Measurements from ENCODE around the gene CRACR2A.

Gene CRACR2A

GRCh38 chr12:3712209-3712992 is 40.5 kb downstream of the CRACR2A start:
- no peak overlapping the region for H3K27ac ChIP-seq (ENCODE audit: low read length)
- H3K27me3 ChIP-seq (ENCODE audit: control insufficient read depth, insufficient read depth, low read length), result no peaks in the 10 kb centered on the region
- peaks cover 2% of the 10 kb centered on the region; the same call in 1 of the 2 replicates for H3K4me1 ChIP-seq (ENCODE audit: control insufficient read depth, insufficient read depth, low read length)
- H3K36me3 ChIP-seq (ENCODE audit: control insufficient read depth, insufficient read depth, low read length), result no peaks in the 10 kb centered on the region
- no CpG with 5 or more reads among the region's 3 CpGs for WGBS (ENCODE audit: insufficient coverage, insufficient read length)
- H3K9me3 ChIP-seq (ENCODE audit: control insufficient read depth, insufficient read depth, low read length), result no peaks in the 10 kb centered on the region
- no peak overlapping the region for H3K4me3 ChIP-seq (ENCODE audit: low read length)
- DNase-seq (ENCODE audit: low read depth, low spot score), result no peak

GRCh38 chr12:3705354-3705675 is 47.6 kb downstream of the CRACR2A start:
- Histone ChIP-seq H3K27me3 (ENCODE audit: control insufficient read depth, insufficient read depth, low read length) (no peaks in the 10 kb centered on the region), H3K27ac (ENCODE audit: low read length) (no peak overlapping the region), H3K9me3 (ENCODE audit: control insufficient read depth, insufficient read depth, low read length) (no peaks in the 10 kb centered on the region), H3K36me3 (ENCODE audit: control insufficient read depth, insufficient read depth, low read length) (no peaks in the 10 kb centered on the region), H3K4me1 (ENCODE audit: control insufficient read depth, insufficient read depth, low read length) (no peaks in the 10 kb centered on the region), H3K4me3 (ENCODE audit: low read length) (no peak overlapping the region)
- no peak for DNase-seq (ENCODE audit: low read depth, low spot score)
- no CpG with 5 or more reads among the region's 4 CpGs for WGBS (ENCODE audit: insufficient coverage, insufficient read length)

GRCh38 chr12:3704512-3705353 is 48.2 kb downstream of the CRACR2A start:
- no peak for DNase-seq (ENCODE audit: low read depth, low spot score)
- H3K27me3 ChIP-seq (ENCODE audit: control insufficient read depth, insufficient read depth, low read length), result no peaks in the 10 kb centered on the region
- H3K9me3 ChIP-seq (ENCODE audit: control insufficient read depth, insufficient read depth, low read length), result no peaks in the 10 kb centered on the region
- no peaks in the 10 kb centered on the region for H3K36me3 ChIP-seq (ENCODE audit: control insufficient read depth, insufficient read depth, low read length)
- no peaks in the 10 kb centered on the region for H3K4me1 ChIP-seq (ENCODE audit: control insufficient read depth, insufficient read depth, low read length)
- H3K4me3 ChIP-seq (ENCODE audit: low read length), result no peak overlapping the region
- no peak overlapping the region for H3K27ac ChIP-seq (ENCODE audit: low read length)
- no CpG with 5 or more reads among the region's 4 CpGs for WGBS (ENCODE audit: insufficient coverage, insufficient read length)

- no peaks in the 10 kb centered on the region for H3K4me1 ChIP-seq (ENCODE audit: control insufficient read depth, insufficient read depth, low read length)
- H3K36me3 ChIP-seq (ENCODE audit: control insufficient read depth, insufficient read depth, low read length), result no peaks in the 10 kb centered on the region
- DNase-seq (ENCODE audit: low read depth, low spot score), result no peak
- no peaks in the 10 kb centered on the region for H3K27me3 ChIP-seq (ENCODE audit: control insufficient read depth, insufficient read depth, low read length)
- no CpG with 5 or more reads among the region's 1 CpG for WGBS (ENCODE audit: insufficient coverage, insufficient read length)
- H3K9me3 ChIP-seq (ENCODE audit: control insufficient read depth, insufficient read depth, low read length), result no peaks in the 10 kb centered on the region
- H3K4me3 ChIP-seq (ENCODE audit: low read length), result no peak overlapping the region
- H3K27ac ChIP-seq (ENCODE audit: low read length), result no peak overlapping the region
Observed at GRCh38 chr12:3700861-3701260, 52.0 kb downstream of the CRACR2A start.

GRCh38 chr12:3698218-3698974 is 54.5 kb downstream of the CRACR2A start:
- Histone ChIP-seq H3K27ac (ENCODE audit: low read length) (no peak overlapping the region), H3K9me3 (ENCODE audit: control insufficient read depth, insufficient read depth, low read length) (no peaks in the 10 kb centered on the region), H3K4me1 (ENCODE audit: control insufficient read depth, insufficient read depth, low read length) (no peaks in the 10 kb centered on the region), H3K36me3 (ENCODE audit: control insufficient read depth, insufficient read depth, low read length) (no peaks in the 10 kb centered on the region), H3K4me3 (ENCODE audit: low read length) (no peak overlapping the region), H3K27me3 (ENCODE audit: control insufficient read depth, insufficient read depth, low read length) (no peaks in the 10 kb centered on the region)
- WGBS (ENCODE audit: insufficient coverage, insufficient read length), result no CpG with 5 or more reads among the region's 7 CpGs
- no peak for DNase-seq (ENCODE audit: low read depth, low spot score)

- Histone ChIP-seq H3K9me3 (ENCODE audit: control insufficient read depth, insufficient read depth, low read length) (no peaks in the 10 kb centered on the region), H3K36me3 (ENCODE audit: control insufficient read depth, insufficient read depth, low read length) (no peaks in the 10 kb centered on the region), H3K27me3 (ENCODE audit: control insufficient read depth, insufficient read depth, low read length) (no peaks in the 10 kb centered on the region; the same call in 1 of the 2 replicates), H3K4me1 (ENCODE audit: control insufficient read depth, insufficient read depth, low read length) (no peaks in the 10 kb centered on the region), H3K27ac (ENCODE audit: low read length) (no peak overlapping the region), H3K4me3 (ENCODE audit: low read length) (no peak overlapping the region)
- DNase-seq (ENCODE audit: low read depth, low spot score), result no peak
- WGBS (ENCODE audit: insufficient coverage, insufficient read length), result no CpG with 5 or more reads among the region's 5 CpGs
Observed at GRCh38 chr12:3697311-3697870, 55.5 kb downstream of the CRACR2A start.

- Histone ChIP-seq H3K9me3 (ENCODE audit: control insufficient read depth, insufficient read depth, low read length) (no peaks in the 10 kb centered on the region), H3K27ac (ENCODE audit: low read length) (no peak overlapping the region), H3K4me3 (ENCODE audit: low read length) (no peak overlapping the region), H3K27me3 (ENCODE audit: control insufficient read depth, insufficient read depth, low read length) (no peaks in the 10 kb centered on the region; the same call in 1 of the 2 replicates), H3K36me3 (ENCODE audit: control insufficient read depth, insufficient read depth, low read length) (no peaks in the 10 kb centered on the region), H3K4me1 (ENCODE audit: control insufficient read depth, insufficient read depth, low read length) (no peaks in the 10 kb centered on the region)
- no CpG with 5 or more reads among the region's 4 CpGs for WGBS (ENCODE audit: insufficient coverage, insufficient read length)
- no peak for DNase-seq (ENCODE audit: low read depth, low spot score)
Observed at GRCh38 chr12:3694673-3695072, 58.2 kb downstream of the CRACR2A start.

GRCh38 chr12:3692616-3693365 is 60.1 kb downstream of the CRACR2A start:
- Histone ChIP-seq H3K36me3 (ENCODE audit: control insufficient read depth, insufficient read depth, low read length) (no peaks in the 10 kb centered on the region), H3K27me3 (ENCODE audit: control insufficient read depth, insufficient read depth, low read length) (no peaks in the 10 kb centered on the region; the same call in 1 of the 2 replicates), H3K9me3 (ENCODE audit: control insufficient read depth, insufficient read depth, low read length) (no peaks in the 10 kb centered on the region), H3K4me1 (ENCODE audit: control insufficient read depth, insufficient read depth, low read length) (no peaks in the 10 kb centered on the region), H3K27ac (ENCODE audit: low read length) (no peak overlapping the region), H3K4me3 (ENCODE audit: low read length) (no peak overlapping the region)
- whole genome bisulfite sequencing (ENCODE audit: insufficient coverage, insufficient read length), result no CpG with 5 or more reads among the region's 13 CpGs
- no peak for DNase-seq (ENCODE audit: low read depth, low spot score)

GRCh38 chr12:3686463-3686862 is 66.4 kb downstream of the CRACR2A start:
- Histone ChIP-seq H3K36me3 (ENCODE audit: control insufficient read depth, insufficient read depth, low read length) (no peaks in the 10 kb centered on the region), H3K9me3 (ENCODE audit: control insufficient read depth, insufficient read depth, low read length) (no peaks in the 10 kb centered on the region), H3K27me3 (ENCODE audit: control insufficient read depth, insufficient read depth, low read length) (no peaks in the 10 kb centered on the region), H3K4me1 (ENCODE audit: control insufficient read depth, insufficient read depth, low read length) (no peaks in the 10 kb centered on the region), H3K4me3 (ENCODE audit: low read length) (no peak overlapping the region), H3K27ac (ENCODE audit: low read length) (no peak overlapping the region)
- DNase-seq (ENCODE audit: low read depth, low spot score), result no peak
- WGBS (ENCODE audit: insufficient coverage, insufficient read length), result no CpG with 5 or more reads among the region's 2 CpGs
